GM21528 (cell line): Measurements from ENCODE around the gene GARIN5B.

ENCODE experiments used
- ATAC-seq: cut with Tn5 transposase; IDR thresholded peaks from one replicate; pipeline ENCODE4 v1.9.1; 2021; ENCODE audit warnings: mild to moderate bottlenecking, moderate library complexity; ENCODE audit not compliant: unreplicated experiment, low FRiP score

The GARIN5B gene

DNA sequence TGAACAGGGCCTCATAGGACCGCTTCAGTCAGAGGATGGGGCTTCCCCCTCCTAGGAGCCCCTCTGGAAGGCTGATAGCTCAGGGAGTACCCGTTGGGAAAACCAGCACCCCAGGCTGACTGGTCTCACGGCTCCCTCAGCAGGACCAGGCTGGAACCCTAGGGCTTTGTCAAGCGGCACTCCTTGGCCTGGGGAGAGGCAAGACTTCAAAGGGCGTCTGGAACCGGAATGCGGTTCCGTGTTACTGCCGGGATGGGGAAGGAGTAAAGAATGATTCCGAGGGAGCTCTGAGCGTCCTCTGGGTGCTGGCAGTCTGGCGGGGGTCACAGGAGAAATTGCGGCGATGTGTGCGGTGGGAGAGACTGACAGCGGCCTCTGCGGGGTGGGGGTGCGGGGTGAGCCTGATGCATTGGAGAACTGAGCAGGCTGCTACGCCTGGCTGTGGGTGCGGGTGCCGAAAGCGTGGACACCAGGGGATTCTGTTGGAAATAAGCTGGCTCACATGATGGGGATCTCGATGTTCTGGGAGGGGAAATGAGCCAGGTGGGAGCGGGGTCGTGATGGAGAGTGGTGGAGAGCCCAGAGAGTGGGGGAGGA lies 10.4 kb downstream of the GARIN5B start:
- ATAC-seq: no peak

DNA sequence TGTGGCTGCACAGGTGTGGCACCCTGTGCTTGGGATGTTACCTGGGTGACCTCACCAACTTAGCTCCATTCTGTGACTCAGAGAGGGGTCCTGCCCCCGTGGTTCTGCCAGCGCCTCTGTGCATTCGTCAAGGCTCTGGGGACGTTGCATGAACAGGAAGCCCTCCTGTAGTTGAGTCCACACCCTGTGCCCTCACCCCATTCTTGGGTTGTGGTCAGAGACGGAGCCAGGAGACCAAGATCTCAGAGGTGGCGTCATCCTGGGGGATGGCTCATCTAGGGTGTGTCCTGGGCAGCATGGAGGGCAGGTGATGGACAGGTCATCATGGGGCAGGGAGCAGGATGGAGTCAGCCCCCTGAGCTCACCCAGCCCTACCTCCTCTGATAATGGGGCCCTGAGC lies 11.0 kb downstream of the GARIN5B start:
- no peak for ATAC-seq

DNA sequence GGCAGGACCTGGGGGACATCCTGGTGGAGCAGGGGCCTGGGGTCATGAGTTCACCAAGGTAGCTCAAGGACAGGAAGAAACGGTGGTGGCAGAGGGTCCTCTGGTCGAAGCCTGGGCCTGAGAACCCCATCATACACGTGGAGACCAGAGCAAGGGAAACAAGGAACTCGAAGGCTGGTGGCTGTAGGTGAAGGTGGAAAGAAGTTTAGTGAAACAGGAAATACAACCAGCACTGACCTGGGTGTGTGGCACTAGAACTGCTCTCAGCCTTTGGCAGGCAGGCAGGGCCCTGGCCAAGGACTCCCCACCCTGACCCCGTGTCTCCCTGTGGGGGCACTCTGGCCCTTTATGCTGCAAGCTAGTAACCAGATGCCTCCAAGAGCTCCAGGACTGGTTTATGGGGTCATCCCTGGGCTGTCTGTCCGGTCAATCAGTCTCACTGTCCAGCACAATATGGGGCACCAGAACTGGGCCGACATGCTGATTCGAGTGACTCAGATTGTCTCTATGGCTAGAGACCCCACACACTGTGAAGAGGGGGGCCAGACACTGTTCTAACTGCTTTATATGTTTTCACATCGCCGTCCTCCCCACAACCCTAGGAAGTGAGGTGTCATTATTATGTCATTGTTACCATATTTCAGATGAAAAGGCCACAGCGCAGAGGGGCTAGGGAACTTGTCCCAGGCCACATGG lies 12.3 kb downstream of the GARIN5B start:
- ATAC-seq: no peak

DNA sequence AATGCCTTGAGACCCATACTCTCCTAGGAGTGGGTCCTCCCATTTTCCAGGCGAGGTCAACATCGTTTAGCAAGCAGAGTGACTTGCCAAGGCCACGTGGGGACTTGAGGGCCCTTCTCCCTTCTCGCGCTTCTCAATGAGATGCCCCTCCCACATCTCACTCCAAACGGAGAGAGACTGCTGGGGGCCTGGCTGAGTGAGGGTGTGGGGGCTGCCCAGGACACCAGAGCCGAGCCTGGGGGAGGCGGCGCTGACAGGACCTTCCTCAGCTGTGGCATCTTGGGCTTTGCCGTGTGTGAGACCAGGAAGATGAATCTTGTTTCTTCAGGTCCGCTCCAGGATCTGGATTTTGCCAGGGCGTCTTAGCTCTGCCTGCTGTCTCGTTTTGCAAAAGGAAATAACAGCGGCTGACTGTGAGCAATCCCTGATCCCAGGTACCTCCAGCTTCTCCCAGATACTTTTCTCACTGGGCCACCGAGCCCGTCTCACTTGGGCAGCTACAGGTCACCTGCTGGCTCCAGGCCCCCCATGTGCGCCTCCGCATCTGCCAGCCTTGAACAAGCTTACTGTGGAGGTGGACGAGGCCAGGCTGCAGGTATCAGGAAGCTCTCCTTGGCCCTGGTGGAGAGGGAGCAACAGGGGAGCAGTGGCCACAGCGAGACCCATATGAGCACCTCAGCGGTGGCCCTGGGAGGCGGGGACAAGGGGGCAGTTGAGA lies 14.6 kb downstream of the GARIN5B start:
- no peak for ATAC-seq

GRCh38 chr19:55347442-55348009 lies 15.5 kb downstream of the GARIN5B start:
- ATAC-seq: no peak

DNA sequence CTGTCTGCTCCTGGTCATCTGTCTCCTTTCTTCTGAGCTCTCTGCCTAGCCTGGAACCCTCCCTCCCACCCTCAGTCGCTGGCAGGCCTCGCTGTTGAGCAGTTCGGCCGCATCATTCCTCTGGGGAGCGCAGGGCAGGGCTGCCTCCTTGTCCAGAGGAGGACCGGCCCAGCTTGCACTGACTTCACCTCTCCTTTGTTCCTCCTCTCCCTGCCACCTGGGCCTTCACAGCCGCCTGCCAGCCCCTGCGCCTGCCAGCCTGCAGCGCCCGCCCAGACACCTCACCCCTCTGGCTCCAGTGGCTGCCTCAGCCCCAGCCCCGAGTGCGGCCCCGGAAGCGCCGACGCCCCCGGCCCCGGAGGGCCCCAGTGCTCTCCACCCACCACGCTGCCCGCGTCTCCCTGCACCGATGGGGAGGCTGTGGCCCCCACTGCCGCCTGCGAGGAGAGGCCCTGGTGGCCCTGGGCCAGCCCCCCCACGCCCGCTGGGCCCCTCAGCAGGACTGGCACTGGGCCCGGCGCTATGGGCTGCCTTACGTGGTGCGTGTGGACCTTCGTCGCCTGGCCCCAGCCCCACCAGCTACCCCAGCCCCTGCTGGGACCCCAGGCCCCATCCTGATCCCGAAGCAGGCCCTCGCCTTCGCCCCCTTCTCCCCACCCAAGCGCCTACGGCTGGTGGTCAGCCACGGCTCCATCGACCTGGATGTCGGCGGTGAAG lies 16.2 kb downstream of the GARIN5B start:
- no peak for ATAC-seq

DNA sequence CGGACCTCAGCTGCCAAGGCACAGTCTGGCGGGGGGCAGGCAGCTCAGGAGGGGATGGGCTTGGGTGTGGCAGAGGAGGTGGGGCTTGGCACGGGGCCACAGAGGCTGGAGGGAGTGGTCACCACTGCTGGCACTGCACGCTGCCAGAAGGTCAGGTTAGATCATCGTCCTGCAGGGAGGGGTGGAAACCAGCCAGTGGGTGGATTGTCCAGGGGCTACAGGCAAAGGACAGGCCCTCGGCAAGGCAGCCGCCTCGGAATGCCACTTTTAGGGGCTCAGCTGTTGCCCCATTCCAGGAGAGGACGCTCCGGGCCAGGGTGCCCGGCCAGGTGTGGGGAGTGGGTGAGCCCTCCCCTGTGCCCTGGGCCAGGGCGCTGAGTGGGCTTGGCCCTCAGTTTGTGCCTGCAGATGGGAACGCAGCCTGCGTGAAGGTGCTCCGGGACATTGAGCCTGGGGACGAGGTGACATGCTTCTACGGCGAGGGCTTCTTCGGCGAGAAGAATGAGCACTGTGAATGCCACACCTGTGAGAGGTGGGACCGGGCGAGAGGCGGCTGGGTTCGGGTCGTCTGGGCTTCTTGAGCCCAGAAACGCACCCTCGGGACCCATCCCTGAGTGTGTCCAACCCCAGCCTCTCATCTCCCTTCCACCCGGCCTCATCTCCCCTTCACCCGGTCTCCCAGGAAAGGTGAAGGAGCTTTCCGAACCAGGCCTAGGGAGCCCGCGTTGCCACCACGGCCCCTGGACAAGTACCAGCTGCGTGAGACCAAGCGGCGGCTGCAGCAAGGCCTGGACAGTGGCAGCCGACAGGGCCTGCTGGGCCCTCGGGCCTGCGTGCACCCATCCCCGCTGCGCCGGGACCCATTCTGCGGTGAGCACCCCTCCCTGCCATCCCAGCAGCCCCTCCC lies 17.0 kb downstream of the GARIN5B start:
- ATAC-seq: no peak

DNA sequence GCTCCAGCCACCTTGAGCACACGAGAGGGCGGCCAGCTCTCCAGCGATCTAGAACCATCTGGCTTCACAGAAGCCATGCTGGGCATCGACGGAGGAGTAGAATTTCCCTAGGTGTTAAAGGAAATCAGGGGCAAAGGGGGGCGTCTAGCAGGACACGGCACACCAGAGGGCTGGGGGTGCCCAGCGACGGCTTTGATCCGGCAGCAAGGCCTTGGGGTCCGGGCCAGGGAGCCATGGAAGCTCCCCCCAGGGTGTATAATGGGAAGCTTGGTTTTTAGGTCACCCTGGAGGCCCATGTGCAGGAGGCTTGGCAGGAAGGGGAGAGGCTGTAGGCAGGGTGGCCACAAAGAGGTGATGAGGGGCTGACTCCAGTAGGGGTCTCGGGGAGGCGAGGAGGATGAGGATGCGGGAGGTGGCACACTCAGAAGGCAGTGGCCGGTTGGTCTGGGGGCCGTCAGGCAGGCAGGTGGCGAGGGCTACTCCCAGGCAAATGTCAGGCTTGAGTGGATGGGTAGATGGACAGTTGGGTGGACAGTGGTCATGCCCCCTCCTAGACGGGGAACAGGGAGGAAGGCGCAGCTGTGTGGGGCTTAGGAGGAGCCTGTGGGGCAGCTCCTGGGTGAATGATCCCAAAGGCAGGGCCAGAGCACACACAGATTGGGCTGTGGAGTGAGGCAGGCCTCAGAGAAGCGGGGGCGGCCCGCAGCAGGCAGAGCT lies 17.8 kb downstream of the GARIN5B start:
- ATAC-seq: no peak

DNA sequence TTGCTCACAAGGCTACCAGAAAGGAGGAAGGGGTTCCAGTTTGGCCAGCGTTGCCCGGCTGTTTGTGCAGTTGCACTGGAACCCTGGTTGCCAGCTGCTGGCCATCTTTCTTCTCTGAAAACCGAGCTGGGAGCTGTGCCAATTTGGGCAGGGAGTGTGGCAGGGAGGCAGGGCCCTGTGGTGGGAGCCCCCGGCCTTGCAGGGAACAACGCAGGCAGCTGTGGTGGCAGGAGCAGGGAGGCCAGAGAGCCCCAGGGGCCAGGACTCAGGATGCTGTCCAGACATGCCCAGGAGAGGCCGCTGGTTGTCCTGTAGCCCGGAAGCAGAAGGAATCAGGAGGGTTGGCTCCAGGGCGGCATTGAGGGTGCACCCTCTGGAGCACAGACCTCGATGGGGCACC lies 18.6 kb downstream of the GARIN5B start:
- no peak for ATAC-seq

DNA sequence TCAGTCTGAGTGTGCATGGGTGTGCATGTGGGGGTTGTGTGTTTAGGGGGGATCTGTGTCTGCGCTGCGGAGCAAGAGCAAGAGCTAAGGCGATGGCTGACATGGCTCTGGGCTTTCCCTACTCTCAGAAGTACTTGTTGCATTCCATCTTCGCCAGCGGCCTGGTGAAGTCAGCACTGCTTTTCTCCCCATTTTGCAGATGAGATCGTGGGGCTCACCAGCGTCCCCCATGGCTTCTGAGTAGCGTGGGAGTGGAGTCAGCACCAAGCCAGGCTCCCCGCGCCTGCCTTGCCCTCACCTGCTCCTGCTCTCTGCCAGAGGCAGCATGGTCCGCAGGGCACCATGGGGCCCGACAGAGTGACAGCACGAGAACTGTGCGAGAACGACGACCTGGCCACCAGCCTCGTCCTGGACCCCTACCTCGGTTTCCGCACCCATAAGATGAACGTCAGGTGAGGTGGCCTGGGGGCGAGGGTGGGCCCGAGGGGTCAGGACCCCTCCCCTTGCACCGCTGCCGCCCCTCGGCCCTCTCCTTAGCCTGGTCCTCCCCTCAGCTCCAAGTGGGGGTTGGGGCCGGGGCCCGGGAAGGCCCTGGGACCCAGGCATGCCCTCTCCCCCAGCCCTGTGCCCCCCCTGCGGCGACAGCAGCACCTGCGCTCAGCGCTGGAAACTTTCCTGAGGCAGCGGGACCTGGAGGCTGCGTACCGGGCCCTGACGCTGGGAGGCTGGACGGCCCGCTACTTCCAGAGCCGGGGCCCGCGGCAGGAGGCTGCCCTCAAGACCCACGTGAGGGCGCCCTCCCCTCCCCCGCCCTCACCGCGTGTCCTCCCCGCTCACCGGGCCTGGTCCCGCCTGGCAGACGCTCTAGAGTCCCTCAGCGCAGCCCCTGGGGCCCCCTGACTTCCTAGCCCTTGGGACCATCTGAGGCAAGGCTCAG lies 21.2 kb downstream of the GARIN5B start:
- no peak for ATAC-seq

DNA sequence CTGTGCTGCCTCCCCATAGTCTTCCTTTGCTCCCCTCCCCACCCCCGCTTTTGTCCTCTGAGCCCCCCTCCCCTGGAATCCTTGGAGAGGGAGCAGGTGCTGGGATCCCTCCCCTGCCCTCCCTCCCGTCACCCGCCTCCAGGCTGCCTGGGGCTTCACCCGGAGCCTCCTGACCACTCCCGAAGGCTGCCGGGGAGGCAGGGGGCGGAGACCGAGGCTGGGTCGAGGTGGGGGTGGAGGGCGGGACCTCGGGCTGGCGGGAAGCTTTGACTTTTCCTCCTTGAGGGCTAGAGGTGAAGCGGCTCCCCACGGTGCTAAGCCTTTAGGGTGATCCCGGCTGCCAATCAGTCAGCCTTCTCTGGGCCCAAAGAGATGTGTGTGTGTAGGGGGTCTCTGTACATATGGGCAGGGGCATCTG lies 21.9 kb downstream of the GARIN5B start:
- no peak for ATAC-seq

GRCh38 chr19:55340784-55341147 lies 22.3 kb downstream of the GARIN5B start:
- no peak for ATAC-seq

- ATAC-seq: no peak
Observed at GRCh38 chr19:55339889-55340783, 22.9 kb downstream of the GARIN5B start.

DNA sequence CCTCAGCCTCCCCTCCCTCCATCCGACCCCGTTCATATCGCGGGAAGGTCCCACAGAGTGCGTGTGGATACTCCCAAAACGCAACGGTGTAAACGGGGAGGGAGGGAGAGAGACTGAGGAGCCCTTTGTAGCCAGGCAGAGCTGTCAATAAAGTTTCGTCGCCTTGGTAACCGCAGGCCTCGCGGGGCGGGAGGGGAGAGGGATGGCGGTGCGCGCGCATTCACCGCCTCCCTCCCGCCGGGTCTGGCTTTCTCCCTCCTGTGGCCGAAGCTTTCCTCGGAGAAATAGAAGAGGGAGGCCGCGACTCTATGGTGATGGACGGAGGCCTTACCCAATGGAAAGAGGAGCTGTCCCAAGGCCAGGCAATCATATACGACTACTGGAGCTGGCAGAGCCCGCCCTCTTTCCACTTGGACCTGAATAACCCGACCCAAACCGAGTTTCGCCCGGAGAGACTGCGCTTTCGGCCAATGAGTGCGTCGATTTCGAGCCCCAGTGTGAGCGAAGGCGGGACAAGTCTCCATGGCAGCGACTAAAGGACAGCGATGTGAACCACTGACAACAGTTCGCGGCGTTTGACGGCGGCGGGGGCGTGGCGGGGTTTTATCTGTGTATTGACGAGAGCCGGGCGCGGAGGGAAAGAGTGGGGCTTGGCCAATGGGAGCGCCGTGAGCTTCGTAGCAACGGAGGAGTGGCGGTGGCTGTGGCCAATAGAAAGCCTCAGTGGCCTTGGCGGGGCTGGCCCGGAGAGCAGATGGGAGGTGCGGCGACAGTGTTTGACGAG lies 23.8 kb downstream of the GARIN5B start, which contains the start of gene KMT5C:
KMT5C (plus strand) TSS at position 772 of the 784 bp plus-strand sequence. CDS start 2,061 bp downstream, outside the sequence.
- ATAC-seq: peak; percentile 86

- no peak for ATAC-seq
Observed at GRCh38 chr19:55336101-55336500, 27.0 kb downstream of the GARIN5B start.

DNA sequence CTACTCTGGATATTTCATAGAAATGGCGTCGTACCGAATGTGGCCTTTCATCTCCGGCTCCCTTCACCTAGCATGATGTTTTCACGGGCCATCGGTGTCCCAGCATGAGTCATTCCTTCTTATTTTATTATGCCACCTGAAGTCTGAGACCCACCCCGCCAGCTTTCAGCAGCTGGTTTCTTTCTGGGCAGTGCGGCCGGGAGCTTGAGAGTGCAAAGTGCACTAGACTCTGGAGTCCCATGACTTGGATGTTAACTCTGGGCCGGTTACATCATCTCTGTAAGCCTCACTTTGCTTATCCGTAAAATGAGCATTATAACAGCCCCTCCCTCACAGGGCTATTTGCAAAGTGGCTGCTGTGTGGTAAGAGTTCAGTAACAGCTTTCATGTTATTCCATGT lies 29.2 kb downstream of the GARIN5B start:
- ATAC-seq: no peak
